GM18505 (cell line): ENCODE data around the gene ATP10A.

Source experiments
- ATAC-seq: cut with Tn5 transposase; IDR thresholded peaks from one replicate; pipeline ENCODE4 v1.9.1; 2021; ENCODE audit not compliant: unreplicated experiment
- POLR2A ChIP-seq: IDR thresholded peaks from 4 replicates; pipeline ENCODE4 v1.6.1; 2011; ENCODE audit warnings: borderline replicate concordance; ENCODE audit not compliant: insufficient read depth, insufficient read length; ENCODE audit errors: extremely low read depth

The ATP10A gene

DNA sequence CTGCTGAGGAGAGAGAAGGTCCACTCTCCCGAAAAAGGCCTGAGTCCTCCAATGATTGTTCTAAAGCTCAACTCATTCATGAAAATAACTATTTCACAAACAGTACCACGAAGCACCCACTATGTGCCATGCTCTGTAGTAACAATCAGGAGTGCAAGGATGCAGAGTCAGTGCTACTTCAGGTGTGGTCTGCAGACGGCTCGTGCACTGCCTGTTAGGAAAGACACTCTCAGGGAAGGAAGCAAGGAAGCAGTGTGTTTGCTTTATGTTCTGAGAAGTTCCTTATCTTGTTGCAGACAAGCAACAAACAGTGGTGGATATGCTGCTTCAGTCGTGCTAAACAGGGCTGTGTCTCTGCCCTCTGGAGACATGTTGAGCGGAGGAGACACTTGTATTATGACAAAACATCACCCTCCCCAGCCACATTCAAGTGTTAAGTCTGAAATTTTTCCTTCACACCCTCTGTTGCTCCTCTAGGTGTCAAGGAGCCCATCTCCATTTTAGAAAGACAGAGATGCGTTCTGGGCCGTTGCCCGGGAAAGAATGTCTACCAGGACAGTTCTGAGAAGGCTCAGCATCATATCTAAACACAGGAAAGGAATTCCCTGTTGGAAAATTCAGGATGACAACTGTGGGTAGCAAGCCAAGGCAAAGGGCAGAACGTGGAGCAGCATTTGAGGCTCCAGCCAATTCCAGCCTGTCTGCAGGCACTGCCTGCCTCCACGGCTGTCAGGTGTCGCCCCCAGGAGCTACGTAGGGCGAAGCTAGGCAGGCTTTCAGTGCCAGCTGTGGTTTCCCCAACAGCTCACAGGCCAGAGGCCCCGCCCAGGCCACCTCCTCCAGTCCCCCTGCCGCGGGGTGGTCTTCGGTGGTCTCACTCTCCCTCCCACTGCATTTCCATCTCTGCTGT lies 13.4 kb upstream of the ATP10A start:
- ATAC-seq, result no peak
- TF ChIP-seq POLR2A, result no peak

DNA sequence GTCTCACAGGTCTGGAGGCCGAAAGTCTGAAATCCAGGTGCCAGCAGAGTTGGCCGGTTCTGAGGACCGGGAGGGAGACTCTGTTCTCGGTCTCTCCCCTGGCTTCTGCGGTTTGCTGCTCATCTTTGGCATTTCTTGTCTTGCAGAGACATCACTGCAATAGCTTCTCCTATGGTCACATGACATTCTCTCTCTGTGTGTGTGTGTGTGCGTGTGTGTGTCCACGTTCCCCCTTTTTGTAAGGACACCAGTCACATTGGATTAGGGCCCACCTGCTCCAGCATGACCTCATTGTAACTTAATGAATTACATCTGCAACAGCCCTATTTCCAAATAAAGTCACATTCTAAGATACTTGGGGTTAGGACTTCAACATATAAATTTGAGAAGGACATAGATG lies 12.4 kb upstream of the ATP10A start:
- TF ChIP-seq POLR2A, result no peak
- ATAC-seq, result no peak

DNA sequence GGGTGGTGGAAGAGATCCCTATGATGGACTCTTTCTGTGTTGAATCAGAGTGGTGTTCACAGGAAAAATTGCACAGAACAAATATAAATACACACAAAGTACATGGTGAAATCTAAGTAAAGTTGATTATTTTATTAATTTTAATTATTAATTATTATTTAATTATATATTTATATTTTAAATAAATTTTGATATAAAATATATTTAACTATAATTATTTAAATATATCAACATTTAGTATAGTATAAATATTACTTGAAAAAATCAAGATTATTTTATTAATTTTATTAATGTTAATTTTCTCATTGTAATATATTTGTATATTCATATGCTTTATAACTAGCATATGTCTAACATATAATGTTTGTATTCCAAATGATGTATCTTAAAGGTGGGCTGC lies 11.3 kb upstream of the ATP10A start:
- ATAC-seq, result no peak
- TF ChIP-seq POLR2A, result no peak

DNA sequence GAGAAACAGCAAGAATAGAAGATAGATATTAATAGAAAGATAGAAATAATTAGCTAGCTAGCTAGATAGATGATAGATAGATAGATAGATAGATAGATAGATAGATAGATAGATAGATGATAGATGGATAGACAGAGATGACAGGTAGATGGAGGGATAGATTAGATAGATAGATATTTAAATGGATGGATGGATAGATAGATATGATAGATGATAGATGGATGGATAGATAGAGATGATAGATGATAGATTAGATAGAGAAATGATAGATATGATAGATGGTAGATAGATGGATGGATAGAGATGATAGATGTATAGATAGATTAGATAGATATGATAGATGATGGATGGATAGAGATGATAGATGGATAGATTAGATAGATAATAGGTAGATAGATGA lies 8.3 kb upstream of the ATP10A start:
- no peak for ATAC-seq
- no peak for TF ChIP-seq POLR2A

DNA sequence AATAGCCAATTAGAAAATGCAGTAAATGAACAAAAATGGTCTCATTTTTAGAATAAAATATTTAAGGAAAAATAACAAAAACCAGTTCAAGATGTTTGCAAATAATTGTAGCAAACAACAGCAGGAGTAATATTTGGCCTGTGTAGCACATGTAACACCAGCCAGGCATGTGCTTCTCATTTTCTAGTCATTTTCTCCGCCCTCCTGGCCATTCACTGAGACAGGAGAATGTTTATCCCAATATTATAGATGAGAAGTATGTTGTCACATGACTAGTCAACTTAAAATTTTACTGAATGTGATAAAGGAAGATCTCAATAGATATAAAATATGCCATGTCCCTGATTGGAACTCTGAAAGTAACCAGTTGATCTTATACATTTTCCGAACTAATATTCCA lies 7.8 kb upstream of the ATP10A start:
- ATAC-seq, result no peak
- no peak for TF ChIP-seq POLR2A

DNA sequence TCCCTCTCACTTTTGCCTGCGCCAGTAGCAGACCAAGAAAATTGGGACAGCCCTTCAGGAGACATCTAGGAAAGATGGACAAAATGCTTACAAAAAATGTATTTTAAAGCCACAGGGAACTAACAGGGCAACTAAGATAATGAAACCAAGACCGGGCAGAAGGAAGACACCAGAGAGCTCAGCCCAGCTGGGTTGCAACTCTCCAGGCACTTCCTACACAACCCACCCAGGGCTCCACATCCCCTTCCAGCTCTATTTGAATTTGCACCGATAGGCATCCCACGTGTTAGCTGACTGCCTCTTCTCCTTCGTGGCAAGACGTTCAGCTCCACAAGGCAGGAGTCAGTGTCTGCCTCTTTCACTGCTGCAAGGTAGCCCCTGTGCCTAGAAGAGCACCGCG lies 6.6 kb upstream of the ATP10A start:
- no peak for ATAC-seq
- no peak for TF ChIP-seq POLR2A

DNA sequence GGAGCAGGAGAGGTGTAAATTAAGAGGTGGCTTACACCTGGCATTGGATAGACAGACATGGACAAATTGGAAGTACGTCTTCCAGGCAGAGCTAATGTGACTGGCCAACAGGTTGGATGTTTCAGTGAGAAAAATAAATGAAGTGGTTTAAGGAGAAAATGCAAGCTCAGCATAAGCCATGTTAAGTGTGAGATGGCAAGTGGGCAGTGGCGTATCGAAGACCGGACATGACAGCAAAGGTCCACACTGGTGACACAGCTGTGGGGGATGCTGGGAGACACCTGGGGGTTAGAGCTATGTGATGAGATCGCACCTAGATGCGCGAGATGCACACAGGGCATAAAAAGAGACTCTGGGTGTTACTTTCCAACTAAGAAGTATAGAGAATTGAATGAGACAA lies 3.7 kb upstream of the ATP10A start:
- no peak for TF ChIP-seq POLR2A
- no peak for ATAC-seq

DNA sequence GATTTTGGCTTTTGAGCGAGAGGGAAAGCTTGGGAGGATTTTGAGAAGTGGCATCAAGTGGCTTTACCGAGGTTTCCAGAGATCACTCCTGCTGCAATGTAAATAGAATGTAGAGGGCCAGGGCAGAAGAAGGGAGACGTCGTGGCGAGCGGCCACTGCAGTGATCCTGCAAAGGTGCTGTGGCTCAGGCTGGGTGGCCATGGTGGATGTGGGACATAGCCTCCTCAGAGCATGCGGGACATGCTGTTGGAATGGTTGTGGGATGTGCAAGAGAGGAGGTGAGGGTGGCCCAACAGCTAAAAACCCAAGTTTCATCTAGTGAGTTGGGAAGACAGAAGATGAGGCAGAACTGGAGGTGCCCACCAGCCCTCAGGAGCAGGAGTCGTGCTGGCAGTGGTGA lies 3.1 kb upstream of the ATP10A start:
- no peak for ATAC-seq

DNA sequence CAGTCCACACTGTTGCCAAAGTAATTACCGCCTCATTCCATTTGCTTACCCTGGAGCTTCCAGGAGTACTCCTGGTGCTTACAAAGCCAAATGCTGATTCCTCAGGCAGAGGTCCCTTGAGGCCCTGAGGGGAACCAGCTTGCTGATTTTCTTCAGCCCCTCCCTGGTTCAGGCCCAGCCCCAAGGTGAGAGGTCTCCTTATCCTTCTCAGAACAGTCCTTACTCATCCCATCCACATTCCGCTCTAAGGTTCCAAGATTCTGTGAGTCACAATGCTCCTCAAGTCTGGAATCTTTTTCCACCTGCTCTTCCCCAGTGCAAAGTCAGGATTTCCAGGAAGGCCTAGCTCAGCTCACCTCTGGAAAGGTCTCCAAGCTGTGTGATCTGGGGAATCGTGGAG lies 1.8 kb upstream of the ATP10A start:
- TF ChIP-seq POLR2A, result no peak
- ATAC-seq, result no peak

More for the DNA sequence above, 3.1 kb upstream of the ATP10A start:
- no peak for TF ChIP-seq POLR2A

DNA sequence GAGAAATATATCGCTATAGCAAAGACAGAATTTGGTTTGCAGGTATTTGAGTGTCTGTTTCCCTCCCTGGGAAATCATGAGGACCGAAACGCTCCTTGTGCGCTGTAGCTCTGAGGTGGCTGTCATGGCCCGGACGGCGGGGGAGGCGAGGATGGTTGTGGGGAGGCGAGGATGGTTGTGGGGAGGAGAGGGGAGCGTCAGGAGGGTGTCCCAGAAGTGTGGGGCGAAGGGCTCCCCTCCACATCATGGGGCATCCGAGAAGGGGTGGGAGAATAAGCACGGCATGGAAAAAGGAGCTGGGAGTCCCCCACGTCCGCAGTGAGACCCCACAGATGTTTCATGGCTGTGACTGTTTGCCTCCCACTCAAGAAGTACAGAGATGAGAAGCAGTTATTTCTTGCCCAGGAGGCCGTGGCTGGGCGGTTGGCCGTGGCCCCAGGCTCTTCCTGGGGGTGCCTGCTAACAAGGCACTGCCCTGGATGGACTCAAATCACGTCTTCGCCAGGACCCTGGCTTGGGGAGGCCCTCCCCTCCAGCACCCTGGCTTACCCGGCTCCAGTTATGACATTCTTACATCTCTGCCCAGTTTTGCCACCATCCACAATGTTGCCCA lies 947 bp upstream of the ATP10A start:
- no peak for ATAC-seq
- no peak for TF ChIP-seq POLR2A

DNA sequence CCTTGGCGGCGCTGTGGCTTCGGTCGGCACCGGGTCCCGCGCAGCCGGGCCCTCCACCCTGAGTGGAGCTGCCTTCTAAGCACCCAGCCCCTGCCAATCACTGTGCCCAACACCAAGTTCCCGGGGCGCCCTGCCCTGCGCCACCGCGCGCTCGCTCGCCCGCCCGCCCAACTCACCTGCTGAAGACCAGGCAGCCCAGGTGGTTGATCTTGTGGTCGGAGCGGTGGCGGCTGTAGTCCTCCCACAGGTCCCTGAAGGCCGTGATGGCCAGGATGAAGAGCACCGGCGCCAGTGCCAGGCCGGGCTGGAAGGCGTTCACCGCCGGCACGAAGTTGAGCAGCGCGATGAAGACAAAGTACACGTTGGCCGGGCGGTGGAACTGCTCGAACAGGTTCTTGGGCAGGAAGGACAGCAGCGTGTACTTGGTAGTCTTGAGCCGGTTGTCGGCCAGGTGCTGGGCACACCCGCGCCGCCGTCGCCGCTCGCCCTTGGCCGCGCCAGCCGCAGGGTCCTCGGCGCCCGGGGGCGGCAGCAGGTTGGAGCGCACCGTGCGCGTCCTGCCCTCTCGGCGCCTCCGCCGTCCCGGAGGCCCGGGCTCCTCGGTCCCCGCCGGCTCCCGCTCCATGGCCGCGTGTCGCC lies 536 bp downstream of the ATP10A start:
- no peak for ATAC-seq
- no peak for TF ChIP-seq POLR2A

DNA sequence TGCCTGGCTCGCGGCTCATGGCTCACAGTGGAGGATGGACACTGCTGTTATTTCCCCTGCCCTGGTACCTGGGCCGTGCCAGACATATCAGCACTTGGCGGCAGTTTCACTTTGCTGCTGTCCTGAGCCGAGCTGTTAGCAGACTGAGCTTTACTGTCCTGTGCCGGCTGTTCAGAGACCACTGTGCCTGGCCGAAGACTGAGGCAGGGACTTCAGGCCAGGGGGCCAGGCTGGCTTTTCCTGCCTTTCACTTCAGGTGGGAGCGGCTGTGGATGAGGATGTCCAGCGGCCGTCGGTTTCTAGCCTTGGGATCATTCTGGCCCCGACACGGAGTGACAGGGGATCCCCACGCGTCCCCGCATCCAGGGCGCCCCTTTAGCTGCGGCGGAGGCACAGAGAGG lies 1.1 kb downstream of the ATP10A start:
- no peak for ATAC-seq
- no peak for TF ChIP-seq POLR2A

DNA sequence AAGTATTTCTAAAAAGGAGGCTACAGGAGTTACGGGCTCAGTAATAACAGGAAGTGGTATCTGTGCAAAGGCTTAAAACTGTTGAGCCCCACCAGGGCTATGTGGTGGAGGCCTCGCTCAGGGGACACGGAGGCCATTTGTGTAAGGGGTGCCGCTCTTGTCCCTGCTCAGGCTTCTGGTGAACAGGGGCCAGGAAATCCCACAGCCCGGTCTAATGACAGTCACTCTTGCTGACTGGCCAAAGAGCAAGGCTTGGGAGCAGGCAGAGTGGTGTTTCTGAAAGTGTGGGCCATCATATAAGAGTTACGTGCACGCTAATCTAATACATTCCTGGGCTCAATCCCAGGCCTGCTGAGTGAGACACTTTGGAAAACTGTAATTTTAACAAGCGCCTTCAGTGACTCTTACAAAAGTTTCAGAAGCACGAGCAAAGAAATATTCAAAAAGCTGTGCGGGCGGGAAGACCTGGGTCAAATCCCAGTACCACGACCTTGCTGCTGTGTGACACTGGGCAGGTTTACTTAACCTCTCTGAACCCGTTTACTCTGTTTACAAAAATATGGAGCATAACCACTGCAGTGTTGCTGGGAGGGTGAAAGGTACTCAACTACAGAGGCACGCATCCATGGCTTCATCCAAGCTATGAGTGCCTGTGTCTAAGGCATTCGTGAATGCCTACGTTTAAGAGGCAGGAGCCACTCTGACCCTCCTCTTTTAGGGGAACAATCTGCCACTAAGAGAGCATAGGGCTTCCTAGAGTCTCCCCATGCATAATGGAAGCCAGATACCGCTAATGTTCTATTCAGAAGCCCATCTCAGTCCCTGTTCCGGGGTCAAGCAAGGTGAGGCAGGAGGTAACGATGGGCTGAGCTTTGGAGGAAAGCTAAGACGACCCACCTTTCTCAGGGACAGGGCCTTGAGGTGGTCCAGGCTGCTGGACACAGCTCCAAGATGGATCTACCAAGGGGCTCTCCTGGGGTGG lies 2.0 kb downstream of the ATP10A start:
- no peak for ATAC-seq
- TF ChIP-seq POLR2A, result no peak

DNA sequence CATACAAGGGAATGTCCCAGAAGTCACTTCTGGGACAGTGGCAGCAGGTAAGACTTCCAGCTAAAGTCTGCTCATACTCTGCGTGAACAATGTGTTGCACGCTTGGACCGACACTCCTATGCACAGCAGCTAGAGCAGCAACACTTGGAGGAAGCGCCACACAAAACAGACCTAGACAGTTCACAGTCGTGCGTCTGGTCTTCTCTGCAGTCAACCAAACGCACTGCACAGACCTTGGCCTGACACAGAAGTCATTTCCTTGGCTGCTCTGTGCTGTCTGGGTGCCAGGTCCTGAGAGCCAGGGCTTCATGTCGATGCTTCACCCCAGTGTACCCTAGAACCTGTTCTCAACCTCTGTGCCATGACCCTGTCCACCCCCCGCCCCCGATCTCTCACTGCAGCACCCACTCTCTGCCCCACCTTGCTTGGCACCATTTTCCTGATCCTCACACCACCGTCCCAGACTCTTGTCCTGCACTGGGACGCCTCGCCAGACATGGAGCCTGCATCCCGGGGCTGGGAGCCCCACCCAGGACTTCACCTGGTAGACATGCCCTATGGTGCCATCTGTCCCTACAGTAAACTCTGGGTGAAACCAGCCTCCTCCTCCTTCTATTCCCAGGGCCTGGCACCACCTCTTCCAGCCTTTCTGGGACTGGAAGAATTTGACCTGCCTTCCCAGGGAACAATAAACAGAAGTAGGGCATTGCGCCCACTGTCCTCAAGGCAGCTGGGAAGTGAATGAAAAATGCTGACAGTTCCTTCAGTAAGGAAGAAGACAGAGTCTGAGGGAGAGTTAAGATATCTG lies 3.1 kb downstream of the ATP10A start:
- ATAC-seq, result no peak

More for the DNA sequence above, 3.1 kb downstream of the ATP10A start:
- no peak for TF ChIP-seq POLR2A
